Uterus (tissue), 2 donors: ENCODE measurements around the gene RFX7.

Experiments used
- POLR2A ChIP-seq, 2 donors: fragments of 450-650 bp; IDR thresholded peaks; one replicate each; pipeline ENCODE4 v1.6.1; 2016; ENCODE audit warnings: antibody characterized with exemption in 2 of 2, mild to moderate bottlenecking in 1 of 2, moderate library complexity in 1 of 2
- TF ChIP-seq, protein P1 (sequence below), 4 experiments: fragments of 200-600 bp in 2 of 4; fragments of 450-650 bp in 2 of 4; sonication (generic) in 2 of 4; IDR thresholded peaks; one replicate each; pipeline ENCODE4 v1.5.1; 2016 to 2019; ENCODE audit warnings: antibody characterized with exemption in 4 of 4, mild to moderate bottlenecking in 2 of 4, moderate library complexity in 1 of 4

DNA sequence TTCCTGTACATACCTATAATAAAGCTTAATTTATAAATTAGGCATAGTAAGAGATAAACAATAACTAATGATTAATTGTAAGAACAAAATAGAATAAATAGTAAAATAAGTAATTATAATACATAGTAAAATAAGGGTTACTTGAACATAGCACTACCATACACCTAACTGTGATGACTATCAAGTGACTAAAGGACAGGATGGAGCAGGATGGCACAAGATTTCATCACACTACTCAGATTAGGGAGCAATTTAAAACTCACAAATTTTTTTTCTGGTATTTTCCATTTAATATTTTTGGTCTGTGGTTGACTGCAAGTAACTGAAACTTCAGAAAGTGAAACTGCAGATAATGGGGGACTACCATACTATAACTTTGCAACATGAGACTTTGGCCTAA, 14.8 kb downstream of the RFX7 start:
- TF ChIP-seq, protein P1, sequence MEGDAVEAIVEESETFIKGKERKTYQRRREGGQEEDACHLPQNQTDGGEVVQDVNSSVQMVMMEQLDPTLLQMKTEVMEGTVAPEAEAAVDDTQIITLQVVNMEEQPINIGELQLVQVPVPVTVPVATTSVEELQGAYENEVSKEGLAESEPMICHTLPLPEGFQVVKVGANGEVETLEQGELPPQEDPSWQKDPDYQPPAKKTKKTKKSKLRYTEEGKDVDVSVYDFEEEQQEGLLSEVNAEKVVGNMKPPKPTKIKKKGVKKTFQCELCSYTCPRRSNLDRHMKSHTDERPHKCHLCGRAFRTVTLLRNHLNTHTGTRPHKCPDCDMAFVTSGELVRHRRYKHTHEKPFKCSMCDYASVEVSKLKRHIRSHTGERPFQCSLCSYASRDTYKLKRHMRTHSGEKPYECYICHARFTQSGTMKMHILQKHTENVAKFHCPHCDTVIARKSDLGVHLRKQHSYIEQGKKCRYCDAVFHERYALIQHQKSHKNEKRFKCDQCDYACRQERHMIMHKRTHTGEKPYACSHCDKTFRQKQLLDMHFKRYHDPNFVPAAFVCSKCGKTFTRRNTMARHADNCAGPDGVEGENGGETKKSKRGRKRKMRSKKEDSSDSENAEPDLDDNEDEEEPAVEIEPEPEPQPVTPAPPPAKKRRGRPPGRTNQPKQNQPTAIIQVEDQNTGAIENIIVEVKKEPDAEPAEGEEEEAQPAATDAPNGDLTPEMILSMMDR (IDR thresholded peaks at IDR 0.05): no peak
- TF ChIP-seq POLR2A (IDR thresholded peaks at IDR 0.05): no peak
